VCaP (cell line): ENCODE results near the gene KCTD2.

Experiments used
- H3K27ac ChIP-seq: fragments of 450-650 bp; 2 replicates; pipeline ENCODE4 v1.5.1; 2017
- CTCF ChIP-seq: fragments of 450-650 bp; conservative IDR thresholded peaks from 2 replicates; pipeline ENCODE4 v1.5.1; 2017; ENCODE audit warnings: mild to moderate bottlenecking, moderate library complexity

Gene KCTD2

GRCh38 chr17:75011401-75012095 is 35.5 kb upstream of the KCTD2 start:
- peak overlapping the region; percentile 99 for H3K27ac ChIP-seq
- no peak for TF ChIP-seq CTCF

GRCh38 chr17:75012096-75012345 is 35.0 kb upstream of the KCTD2 start:
- H3K27ac ChIP-seq: peak overlapping the region; percentile 99
- TF ChIP-seq CTCF: no peak

- H3K27ac ChIP-seq: peak within 1 kb of the TSS; percentile 99
- peak; percentile 39 for TF ChIP-seq CTCF
Observed at GRCh38 chr17:75012346-75013091, 34.5 kb upstream of the KCTD2 start, which contains the start of gene MRPL58. MRPL58 (plus strand) TSS chr17:75012670; CDS start chr17:75012687, 17 bp downstream.

- peak overlapping the region; percentile 99 for H3K27ac ChIP-seq
- TF ChIP-seq CTCF: no peak
Observed at GRCh38 chr17:75013092-75013559, 33.9 kb upstream of the KCTD2 start.

GRCh38 chr17:75019146-75019545 is 27.9 kb upstream of the KCTD2 start:
- TF ChIP-seq CTCF: no peak
- peak overlapping the region; percentile 98 for H3K27ac ChIP-seq

GRCh38 chr17:75019710-75020109 is 27.3 kb upstream of the KCTD2 start:
- peak overlapping the region; percentile 98 for H3K27ac ChIP-seq
- TF ChIP-seq CTCF: no peak

- TF ChIP-seq CTCF: no peak
- peak overlapping the region; percentile 98 for H3K27ac ChIP-seq
Observed at GRCh38 chr17:75020331-75021110, 26.5 kb upstream of the KCTD2 start.
